MM.1S (cell line): ENCODE results near the gene TSPAN7.

Source experiments
- DNase-seq: peaks from one replicate; pipeline ENCODE4 v3.0.0-alpha.2; 2015
- H2AFZ ChIP-seq: fragments of 300-600 bp; sonication (generic); 2 replicates; pipeline ENCODE4 v1.6.0; 2016; ENCODE audit warnings: antibody characterized with exemption, low read length
- H3F3A ChIP-seq: fragments of 300-600 bp; sonication (generic); 2 replicates; pipeline ENCODE4 v1.6.1; 2016; ENCODE audit warnings: mild to moderate bottlenecking, antibody characterized with exemption, low read length, moderate library complexity, mixed read lengths; ENCODE audit not compliant: insufficient read depth
- H3K27ac ChIP-seq: fragments of 300-600 bp; sonication (generic); 2 replicates; pipeline ENCODE4 v1.5.1; 2016; ENCODE audit warnings: mild to moderate bottlenecking, low read length
- H3K27me3 ChIP-seq: fragments of 300-600 bp; sonication (generic); replicated peaks from 2 replicates; pipeline ENCODE4 v1.6.0; 2016; ENCODE audit warnings: low read length; ENCODE audit not compliant: insufficient read depth
- H3K36me3 ChIP-seq: fragments of 300-600 bp; sonication (generic); replicated peaks from 2 replicates; pipeline ENCODE4 v1.6.1; 2016; ENCODE audit warnings: mild to moderate bottlenecking, low read length, mixed read lengths; ENCODE audit not compliant: insufficient read depth
- H3K4me1 ChIP-seq: fragments of 300-600 bp; sonication (generic); 2 replicates; pipeline ENCODE4 v1.6.1; 2016; ENCODE audit warnings: low read length, mixed read lengths
- H3K4me2 ChIP-seq: fragments of 300-600 bp; sonication (generic); 2 replicates; pipeline ENCODE4 v1.6.0; 2016; ENCODE audit warnings: low read depth, low read length
- H3K4me3 ChIP-seq: fragments of 300-600 bp; sonication (generic); 2 replicates; pipeline ENCODE4 v1.5.1; 2016; ENCODE audit warnings: low read length, mixed read lengths
- H3K79me2 ChIP-seq: fragments of 300-600 bp; sonication (generic); 2 replicates; pipeline ENCODE4 v1.6.1; 2016; ENCODE audit warnings: mixed run types, low read length, mixed read lengths
- H3K9ac ChIP-seq: fragments of 300-600 bp; sonication (generic); 2 replicates; pipeline ENCODE4 v1.6.1; 2016; ENCODE audit warnings: low read length, mixed read lengths
- H3K9me2 ChIP-seq: fragments of 300-600 bp; sonication (generic); replicated peaks from 2 replicates; pipeline ENCODE4 v1.6.1; 2016; ENCODE audit warnings: mild to moderate bottlenecking, low read length, mixed read lengths; ENCODE audit not compliant: insufficient read depth
- H3K9me3 ChIP-seq: fragments of 300-600 bp; sonication (generic); replicated peaks from 2 replicates; pipeline ENCODE4 v1.6.1; 2016; ENCODE audit warnings: mild to moderate bottlenecking, low read length, mixed read lengths; ENCODE audit not compliant: insufficient read depth
- H4K20me1 ChIP-seq: fragments of 300-600 bp; sonication (generic); 2 replicates; pipeline ENCODE4 v1.6.1; 2016; ENCODE audit warnings: mild to moderate bottlenecking, low read length, moderate library complexity, mixed read lengths; ENCODE audit not compliant: insufficient read depth
- EZH2 ChIP-seq: fragments of 300-600 bp; sonication (generic); optimal IDR thresholded peaks from 2 replicates; pipeline ENCODE3; 2017; ENCODE audit warnings: low read depth, mild to moderate bottlenecking, antibody characterized with exemption, low read length, mixed read lengths
- EZH2phosphoT487 ChIP-seq: fragments of 300-600 bp; sonication (generic); IDR thresholded peaks from 2 replicates; pipeline ENCODE4 v1.6.1; 2018; ENCODE audit warnings: antibody characterized with exemption, low read length
- TF ChIP-seq, protein P1 (sequence below): fragments of 300-600 bp; sonication (generic); IDR thresholded peaks from 2 replicates; pipeline ENCODE4 v1.5.1; 2016; ENCODE audit warnings: antibody characterized with exemption, low read length, mixed read lengths

The TSPAN7 gene

GRCh38 chrX:38612281-38612680 is 50.9 kb downstream of the TSPAN7 start:
- peaks cover 45% of the 10 kb centered on the region for H3K4me1 ChIP-seq
- H3K9me2 ChIP-seq, result no peaks in the 10 kb centered on the region
- peaks cover 43% of the 10 kb centered on the region for H3K79me2 ChIP-seq
- no peaks in the 10 kb centered on the region for H3K27me3 ChIP-seq
- H3K36me3 ChIP-seq, result no peaks in the 10 kb centered on the region
- H3K27ac ChIP-seq, result peak overlapping the region; percentile 77
- H3K4me2 ChIP-seq, result peak overlapping the region; percentile 87
- peak overlapping the region; percentile 48 for H3K4me3 ChIP-seq
- H3F3A ChIP-seq, result peaks cover 26% of the 10 kb centered on the region
- peak overlapping the region; percentile 71 for H2AFZ ChIP-seq
- DNase-seq, result peak; percentile 23
- TF ChIP-seq EZH2phosphoT487 (no peak), EZH2 (no peak)
- TF ChIP-seq, protein P1, sequence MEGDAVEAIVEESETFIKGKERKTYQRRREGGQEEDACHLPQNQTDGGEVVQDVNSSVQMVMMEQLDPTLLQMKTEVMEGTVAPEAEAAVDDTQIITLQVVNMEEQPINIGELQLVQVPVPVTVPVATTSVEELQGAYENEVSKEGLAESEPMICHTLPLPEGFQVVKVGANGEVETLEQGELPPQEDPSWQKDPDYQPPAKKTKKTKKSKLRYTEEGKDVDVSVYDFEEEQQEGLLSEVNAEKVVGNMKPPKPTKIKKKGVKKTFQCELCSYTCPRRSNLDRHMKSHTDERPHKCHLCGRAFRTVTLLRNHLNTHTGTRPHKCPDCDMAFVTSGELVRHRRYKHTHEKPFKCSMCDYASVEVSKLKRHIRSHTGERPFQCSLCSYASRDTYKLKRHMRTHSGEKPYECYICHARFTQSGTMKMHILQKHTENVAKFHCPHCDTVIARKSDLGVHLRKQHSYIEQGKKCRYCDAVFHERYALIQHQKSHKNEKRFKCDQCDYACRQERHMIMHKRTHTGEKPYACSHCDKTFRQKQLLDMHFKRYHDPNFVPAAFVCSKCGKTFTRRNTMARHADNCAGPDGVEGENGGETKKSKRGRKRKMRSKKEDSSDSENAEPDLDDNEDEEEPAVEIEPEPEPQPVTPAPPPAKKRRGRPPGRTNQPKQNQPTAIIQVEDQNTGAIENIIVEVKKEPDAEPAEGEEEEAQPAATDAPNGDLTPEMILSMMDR, result no peak
- H3K9ac ChIP-seq, result peak overlapping the region; percentile 45; the same call in 1 of the 2 replicates
- no peaks in the 10 kb centered on the region for H3K9me3 ChIP-seq
- H4K20me1 ChIP-seq, result no peaks in the 10 kb centered on the region

GRCh38 chrX:38614485-38614884 is 53.1 kb downstream of the TSPAN7 start:
- H3K9me3 ChIP-seq, result no peaks in the 10 kb centered on the region
- peak overlapping the region; percentile 87 for H3K4me2 ChIP-seq
- H3K4me1 ChIP-seq, result peaks cover 40% of the 10 kb centered on the region
- no peak overlapping the region for H2AFZ ChIP-seq
- H3K79me2 ChIP-seq, result peaks cover 53% of the 10 kb centered on the region
- TF ChIP-seq, protein P1, result no peak
- TF ChIP-seq EZH2, result no peak
- no peak for TF ChIP-seq EZH2phosphoT487
- H3K4me3 ChIP-seq, result peak overlapping the region; percentile 48; the same call in 1 of the 2 replicates
- H3K9ac ChIP-seq, result peak overlapping the region; percentile 45; the same call in 1 of the 2 replicates
- no peaks in the 10 kb centered on the region for H3K9me2 ChIP-seq
- no peaks in the 10 kb centered on the region for H3K36me3 ChIP-seq
- H4K20me1 ChIP-seq, result no peaks in the 10 kb centered on the region
- peak; percentile 9 for DNase-seq
- H3K27me3 ChIP-seq, result no peaks in the 10 kb centered on the region
- H3F3A ChIP-seq, result peaks cover 16% of the 10 kb centered on the region; the same call in 1 of the 2 replicates
- peak overlapping the region; percentile 77; the same call in 1 of the 2 replicates for H3K27ac ChIP-seq

DNA sequence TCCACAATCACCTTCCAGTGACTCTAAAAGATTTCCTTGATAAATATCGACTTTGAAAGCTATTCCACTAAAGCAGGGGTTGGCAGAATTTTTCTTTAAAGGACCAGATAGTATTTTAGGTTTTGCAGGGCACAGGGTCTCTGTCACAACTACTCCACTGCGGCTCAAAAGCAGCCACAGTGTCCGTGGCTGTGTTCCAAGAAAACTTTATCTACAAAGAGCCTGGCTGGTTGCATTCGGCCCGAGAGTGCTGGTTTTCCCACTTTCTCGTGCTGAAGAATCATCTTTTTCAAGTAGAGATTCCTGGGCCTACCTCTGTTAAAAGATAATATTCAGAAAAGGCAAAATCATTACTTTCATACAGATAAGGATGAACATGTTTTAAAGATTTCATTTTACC is 55.6 kb downstream of the TSPAN7 start:
- no peaks in the 10 kb centered on the region for H3K27me3 ChIP-seq
- H3K4me1 ChIP-seq, result peaks cover 21% of the 10 kb centered on the region; the same call in 1 of the 2 replicates
- H3K4me2 ChIP-seq, result no peak overlapping the region
- no peaks in the 10 kb centered on the region for H3K9me3 ChIP-seq
- no peak overlapping the region for H3K4me3 ChIP-seq
- H2AFZ ChIP-seq, result no peak overlapping the region
- H4K20me1 ChIP-seq, result no peaks in the 10 kb centered on the region
- DNase-seq, result no peak
- H3K27ac ChIP-seq, result no peak overlapping the region
- no peak overlapping the region for H3K9ac ChIP-seq
- H3K36me3 ChIP-seq, result no peaks in the 10 kb centered on the region
- TF ChIP-seq EZH2, result no peak
- no peak for TF ChIP-seq EZH2phosphoT487
- TF ChIP-seq, protein P1, result no peak
- H3F3A ChIP-seq, result peaks cover 6% of the 10 kb centered on the region; the same call in 1 of the 2 replicates
- H3K9me2 ChIP-seq, result no peaks in the 10 kb centered on the region
- H3K79me2 ChIP-seq, result peaks cover 61% of the 10 kb centered on the region
